B cell (primary cell): ENCODE measurements around the gene LMTK3. TPM values are rescaled to one million over a fixed set of nuclear protein-coding genes. Genes with fewer than 3 reads are reported as not detected.

ENCODE experiments used
- ATAC-seq: fragments of 200-7000 bp; cut with Tn5 transposase; one replicate; pipeline ENCODE4 v1.10.0; 2021; ENCODE audit warnings: low read depth, mild to moderate bottlenecking, moderate number of reproducible peaks, moderate library complexity
- CTCF ChIA-PET: fragments of 350-600 bp; sonication (Branson Sonifier 250); formaldehyde crosslinking; loops from one replicate; lab custom pipeline; 2021; ENCODE audit warnings: antibody characterized with exemption, inconsistent platforms; lab: Charles Lee
- POLR2A ChIA-PET: fragments of 350-600 bp; sonication (Branson Sonifier 250); formaldehyde crosslinking; loops from one replicate; lab custom pipeline; 2021; ENCODE audit warnings: antibody characterized with exemption; lab: Charles Lee
- DNase-seq: peaks from one replicate; pipeline ENCODE4 v3.0.0; 2013
- H2AFZ ChIP-seq: 2 replicates; pipeline ENCODE4 v1.6.1; 2012; ENCODE audit warnings: mild to moderate bottlenecking, low read depth, low read length; ENCODE audit not compliant: insufficient read depth, poor library complexity, severe bottlenecking
- H3K27ac ChIP-seq, 2 donors: 1 replicate in 1 of 2; 2 replicates in 1 of 2; pipeline ENCODE4 v1.5.1; 2012 to 2013; ENCODE audit warnings: low read length in 2 of 2, mild to moderate bottlenecking in 2 of 2, moderate library complexity in 1 of 2
- H3K27me3 ChIP-seq, 4 experiments: fragments of 200-600 bp in 1 of 4; sonication (generic) in 1 of 4; replicated peaks in 1 of 4; 1 replicate in 2 of 4; 2 replicates in 2 of 4; pipeline versions ENCODE4 v1.6.1 to v1.7.0; 2013 to 2016; ENCODE audit warnings: low read length in 3 of 4, mild to moderate bottlenecking in 2 of 4, mixed read lengths in 1 of 4, moderate library complexity in 1 of 4; ENCODE audit not compliant: insufficient read depth in 4 of 4, control insufficient read depth in 3 of 4; ENCODE audit errors: control extremely low read depth in 1 of 4
- H3K36me3 ChIP-seq, 2 experiments: replicated peaks in 1 of 2; 1 replicate in 1 of 2; 2 replicates in 1 of 2; pipeline versions ENCODE4 v1.6.1 to v1.7.1; 2013; ENCODE audit warnings: low read length in 1 of 2; ENCODE audit not compliant: insufficient read depth in 2 of 2, control insufficient read depth in 1 of 2; ENCODE audit errors: control extremely low read depth in 1 of 2, extremely low read depth in 1 of 2
- H3K4me1 ChIP-seq, 2 donors: fragments of 200-600 bp in 1 of 2; sonication (generic) in 1 of 2; 1 replicate in 1 of 2; 2 replicates in 1 of 2; pipeline versions ENCODE4 v1.5.1 to v1.6.1; 2013 to 2017; ENCODE audit warnings: low read length in 2 of 2; ENCODE audit not compliant: control insufficient read depth in 2 of 2, insufficient read depth in 2 of 2
- H3K4me2 ChIP-seq: replicated peaks from 2 replicates; pipeline ENCODE3; 2012; ENCODE audit warnings: mild to moderate bottlenecking, low read depth, low read length; ENCODE audit not compliant: poor library complexity, severe bottlenecking
- H3K4me3 ChIP-seq, 5 experiments: fragments of 200-600 bp in 1 of 5; sonication (generic) in 1 of 5; 1 replicate in 3 of 5; 2 replicates in 2 of 5; pipeline versions ENCODE4 v1.5.1 to v1.7.0; 2011 to 2016; ENCODE audit warnings: low read length in 4 of 5, mild to moderate bottlenecking in 4 of 5, low read depth in 2 of 5, control low read depth in 1 of 5, moderate library complexity in 1 of 5; ENCODE audit not compliant: insufficient read depth in 1 of 5; ENCODE audit errors: control extremely low read depth in 1 of 5, extremely low read depth in 1 of 5
- H3K79me2 ChIP-seq: fragments of 200-600 bp; sonication (generic); one replicate; pipeline ENCODE4 v1.6.0; 2016; ENCODE audit warnings: low read length; ENCODE audit not compliant: control insufficient read depth, insufficient read depth
- H3K9ac ChIP-seq: fragments of 200-600 bp; sonication (generic); 2 replicates; pipeline ENCODE4 v1.6.1; 2017; ENCODE audit warnings: mild to moderate bottlenecking, low read length, moderate library complexity
- H3K9me3 ChIP-seq, 3 donors: one replicate each; pipeline versions ENCODE4 v1.6.1 to v1.7.1; 2013; ENCODE audit warnings: low read length in 2 of 3; ENCODE audit not compliant: control insufficient read depth in 2 of 3, insufficient read depth in 1 of 3; ENCODE audit errors: control extremely low read depth in 1 of 3
- H4K20me1 ChIP-seq: 2 replicates; pipeline ENCODE4 v1.6.0; 2012; ENCODE audit warnings: mild to moderate bottlenecking, low read length; ENCODE audit not compliant: insufficient read depth, control insufficient read depth, poor library complexity, severe bottlenecking
- H3K27ac Mint-ChIP-seq: one replicate; pipeline ENCODE4 v1.8.0; 2021; ENCODE audit warnings: mixed read lengths
- H3K27me3 Mint-ChIP-seq: one replicate; pipeline ENCODE4 v1.8.0; 2021; ENCODE audit warnings: mixed read lengths
- H3K4me1 Mint-ChIP-seq: one replicate; pipeline ENCODE4 v1.8.0; 2021; ENCODE audit warnings: mixed read lengths
- H3K4me3 Mint-ChIP-seq: one replicate; pipeline ENCODE4 v1.8.0; 2021; ENCODE audit warnings: mixed read lengths
- H3K9me3 Mint-ChIP-seq: one replicate; pipeline ENCODE4 v1.8.0; 2022; ENCODE audit warnings: mixed read lengths; ENCODE audit not compliant: insufficient read depth
- EZH2 ChIP-seq: IDR thresholded peaks from 2 replicates; pipeline ENCODE4 v1.6.1; 2012; ENCODE audit warnings: borderline replicate concordance, low read depth, mild to moderate bottlenecking, moderate library complexity, low read length; ENCODE audit not compliant: insufficient read depth, poor library complexity, severe bottlenecking
- WGBS: methylation state at CpG from one replicate; pipeline ENCODE4 v1.1.5; 2013; ENCODE audit warnings: missing lambda C conversion rate; ENCODE audit not compliant: insufficient coverage; 5-methylcytosine and 5-hydroxymethylcytosine counted together
- intact Hi-C: fragments of 100-400 bp; cut with micrococcal nuclease; formaldehyde crosslinking; loops from one replicate; pipeline ENCODE4 v1.10.0; 2022
- polyA plus RNA-seq: library from polyadenylated mRNA; depleted of rRNA; stranded (reverse); fragments of >200 nt; gene quantifications from 2 replicates; pipeline ENCODE4 v1.2.3, GENCODE V29; 2012
- total RNA-seq, 2 donors: library from RNA; stranded (reverse); fragments of 120-200 nt in 1 of 2; gene quantifications; 1 replicate in 1 of 2; 2 replicates in 1 of 2; pipeline versions ENCODE4 v1.2.3 to v1.2.4, GENCODE V29; 2013 to 2022
- TF ChIP-seq, protein P1 (sequence below): fragments of 200-600 bp; IDR thresholded peaks from one replicate; pipeline ENCODE4 v1.8.0; 2022; ENCODE audit warnings: antibody characterized with exemption, mild to moderate bottlenecking

Gene LMTK3
- total and polyA plus RNA-seq, 2 donors (not counting 1 experiment from before 2014, with no cell fraction given), result 0.19 to 1.6 TPM

DNA sequence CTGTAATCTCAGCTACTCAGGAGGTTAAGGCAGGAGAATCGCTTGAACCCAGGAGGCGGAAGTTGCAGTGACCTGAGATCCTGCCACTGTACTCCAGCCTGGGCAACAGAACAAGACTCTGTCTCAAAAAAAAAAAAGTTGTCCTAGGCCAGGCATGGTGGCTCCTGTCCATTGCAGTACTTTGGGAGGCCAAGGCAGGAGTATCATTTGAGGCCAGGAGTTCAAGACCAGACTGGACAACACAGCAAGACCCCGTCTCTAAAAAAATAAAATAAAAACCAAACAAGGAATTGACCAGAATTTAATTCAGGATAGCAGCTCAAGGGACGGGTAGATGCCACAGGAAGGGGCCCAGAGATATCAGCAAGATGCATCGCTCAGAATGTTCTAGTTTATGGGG is 45.2 kb upstream of the LMTK3 start:
- POLR2A ChIA-PET, result interaction anchor here (0.7 kb wide), 1 partner anchor 23 kb away, joined by 6 read pairs; no protein-coding TSS in a partner anchor
- intact Hi-C loops, result no loop called here
- H3K4me2 ChIP-seq, result no peak overlapping the region
- no peaks in the 10 kb centered on the region for H3K36me3 ChIP-seq
- Mint-ChIP-seq H3K27ac (no peak overlapping the region), H3K4me1 (no peaks in the 10 kb centered on the region), H3K9me3 (no peaks in the 10 kb centered on the region), H3K4me3 (no peak overlapping the region), H3K27me3 (peaks cover 20% of the 10 kb centered on the region)
- no peaks in the 10 kb centered on the region for H3K9me3 ChIP-seq
- WGBS, result 83% methylated on average over 2 of the region's 5 CpGs
- no peak overlapping the region for H3K9ac ChIP-seq
- no peak overlapping the region for H2AFZ ChIP-seq
- H3K4me3 ChIP-seq, result no peak overlapping the region
- no peak for DNase-seq
- no peak overlapping the region for H3K27ac ChIP-seq
- ATAC-seq, result no peak
- H4K20me1 ChIP-seq, result no peaks in the 10 kb centered on the region
- no peaks in the 10 kb centered on the region for H3K4me1 ChIP-seq
- peaks cover 0 to 5% (median 0%) of the 10 kb centered on the region in 4 experiments for H3K27me3 ChIP-seq
- TF ChIP-seq, protein P1, sequence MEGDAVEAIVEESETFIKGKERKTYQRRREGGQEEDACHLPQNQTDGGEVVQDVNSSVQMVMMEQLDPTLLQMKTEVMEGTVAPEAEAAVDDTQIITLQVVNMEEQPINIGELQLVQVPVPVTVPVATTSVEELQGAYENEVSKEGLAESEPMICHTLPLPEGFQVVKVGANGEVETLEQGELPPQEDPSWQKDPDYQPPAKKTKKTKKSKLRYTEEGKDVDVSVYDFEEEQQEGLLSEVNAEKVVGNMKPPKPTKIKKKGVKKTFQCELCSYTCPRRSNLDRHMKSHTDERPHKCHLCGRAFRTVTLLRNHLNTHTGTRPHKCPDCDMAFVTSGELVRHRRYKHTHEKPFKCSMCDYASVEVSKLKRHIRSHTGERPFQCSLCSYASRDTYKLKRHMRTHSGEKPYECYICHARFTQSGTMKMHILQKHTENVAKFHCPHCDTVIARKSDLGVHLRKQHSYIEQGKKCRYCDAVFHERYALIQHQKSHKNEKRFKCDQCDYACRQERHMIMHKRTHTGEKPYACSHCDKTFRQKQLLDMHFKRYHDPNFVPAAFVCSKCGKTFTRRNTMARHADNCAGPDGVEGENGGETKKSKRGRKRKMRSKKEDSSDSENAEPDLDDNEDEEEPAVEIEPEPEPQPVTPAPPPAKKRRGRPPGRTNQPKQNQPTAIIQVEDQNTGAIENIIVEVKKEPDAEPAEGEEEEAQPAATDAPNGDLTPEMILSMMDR, result no peak
- TF ChIP-seq EZH2, result no peak
- CTCF ChIA-PET, result no interaction called here
- H3K79me2 ChIP-seq, result no peaks in the 10 kb centered on the region

DNA sequence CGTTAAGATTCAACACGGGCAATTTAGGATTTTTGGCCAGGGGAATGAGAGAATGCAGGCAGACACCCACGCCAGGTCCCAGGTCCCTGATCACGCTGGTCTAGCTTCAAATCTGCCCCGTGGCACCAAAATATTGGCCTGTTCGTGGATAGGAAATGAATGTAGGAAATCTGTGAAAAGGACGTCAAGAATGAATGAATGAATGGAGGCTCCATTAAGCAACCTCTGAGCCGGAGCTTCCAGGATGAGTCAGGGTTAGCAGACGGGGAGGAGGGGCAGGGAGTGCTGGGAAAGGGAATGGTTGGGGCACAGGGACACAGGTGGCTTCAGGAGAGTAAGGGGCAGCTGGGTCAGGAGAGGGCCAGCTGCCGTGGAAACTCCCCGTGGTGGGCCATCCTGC is 44.5 kb upstream of the LMTK3 start:
- Histone ChIP-seq H3K27me3 (peaks cover 0 to 7% (median 0%) of the 10 kb centered on the region in 4 experiments), H3K27ac (no peak overlapping the region), H2AFZ (no peak overlapping the region), H3K4me3 (no peak overlapping the region), H3K79me2 (no peaks in the 10 kb centered on the region), H3K4me2 (no peak overlapping the region), H3K4me1 (no peaks in the 10 kb centered on the region), H3K9ac (no peak overlapping the region), H3K9me3 (no peaks in the 10 kb centered on the region), H3K36me3 (no peaks in the 10 kb centered on the region), H4K20me1 (no peaks in the 10 kb centered on the region)
- Mint-ChIP-seq H3K27ac (no peak overlapping the region), H3K27me3 (peaks cover 25% of the 10 kb centered on the region), H3K4me1 (no peaks in the 10 kb centered on the region), H3K4me3 (no peak overlapping the region), H3K9me3 (no peaks in the 10 kb centered on the region)
- DNase-seq (no peak), ATAC-seq (no peak)
- TF ChIP-seq EZH2, result no peak
- TF ChIP-seq, protein P1, result no peak
- intact Hi-C loops, result no loop called here
- 79% methylated on average over 9 of the region's 11 CpGs for WGBS
- POLR2A ChIA-PET, result no interaction called here
- CTCF ChIA-PET, result no interaction called here
